HCT116 (cell line): Measurements from ENCODE around the gene ITPR1. TPM values are rescaled to one million over a fixed set of nuclear protein-coding genes. Genes with fewer than 3 reads are reported as not detected.

Experiments used
- ATAC-seq: fragments of 200-7000 bp; cut with Tn5 transposase; 2 replicates; pipeline ENCODE4 v1.9.1; 2020; ENCODE audit warnings: mild to moderate bottlenecking, moderate library complexity
- BruUV-seq: library from RNA; stranded (reverse); fragments of 400-500 nt; replicated peaks from 2 replicates; lab custom pipeline; 2021; lab: Mats Ljungman, UMichigan
- CTCF ChIA-PET: fragments of 300-600 bp; sonication (Branson Sonifier 250); formaldehyde crosslinking; loops from one replicate; lab custom pipeline; 2021; ENCODE audit warnings: antibody characterized with exemption; lab: Charles Lee
- POLR2A ChIA-PET: fragments of 300-600, 350-600 bp; sonication (Branson Sonifier 250); formaldehyde crosslinking; loops from one replicate; lab custom pipeline; 2021; ENCODE audit warnings: antibody characterized with exemption; lab: Charles Lee
- RAD21 ChIA-PET, 2 experiments: fragments of 300-600 bp; sonication (Branson Sonifier 250); formaldehyde crosslinking; loops; one replicate each; lab custom pipeline; 2023; ENCODE audit warnings: low total read pairs in 2 of 2; ENCODE audit not compliant: uncharacterized antibody in 2 of 2, unreplicated experiment in 2 of 2, low non-redundant PET in 1 of 2; lab: Charles Lee
- DNase-seq: peaks from one replicate; pipeline ENCODE4 v3.0.0-alpha.2; 2010; ENCODE audit warnings: low read depth, low spot score
- H2AFZ ChIP-seq: fragments of 200-600 bp; shearing (Covaris generic), sonication (generic); 2 replicates; pipeline ENCODE4 v1.6.1; 2017; ENCODE audit warnings: low read depth, mixed run types, mixed read lengths, antibody characterized with exemption, low read length; ENCODE audit not compliant: poor library complexity, severe bottlenecking
- H3K27ac ChIP-seq: 2 replicates; pipeline ENCODE4 v1.5.1; 2012; ENCODE audit warnings: low read depth, low read length
- H3K27me3 ChIP-seq: fragments of 200-600 bp; sonication (generic); 2 replicates; pipeline ENCODE4 v1.6.1; 2016; ENCODE audit warnings: mixed run types, low read length, mixed read lengths; ENCODE audit not compliant: insufficient read depth
- H3K36me3 ChIP-seq, 2 experiments: fragments of 200-500 bp in 1 of 2; fragments of 200-600 bp in 1 of 2; sonication (Bioruptor generic) in 1 of 2; sonication (generic) in 1 of 2; 2 replicates each; pipeline versions ENCODE4 v1.5.1 to v1.6.1; 2014 to 2016; ENCODE audit warnings: low read length in 2 of 2, inconsistent platforms in 1 of 2, mixed read lengths in 1 of 2, mixed run types in 1 of 2; ENCODE audit not compliant: insufficient read depth in 2 of 2, control insufficient read depth in 1 of 2
- H3K4me1 ChIP-seq, 2 experiments: fragments of 200-600 bp in 1 of 2; sonication (generic) in 1 of 2; 2 replicates each; pipeline versions ENCODE4 v1.5.1 to v1.6.1; 2012 to 2017; ENCODE audit warnings: low read length in 2 of 2, inconsistent platforms in 1 of 2, mild to moderate bottlenecking in 1 of 2, mixed read lengths in 1 of 2, mixed run types in 1 of 2, moderate library complexity in 1 of 2; ENCODE audit not compliant: insufficient read depth in 2 of 2, control insufficient read depth in 1 of 2
- H3K4me2 ChIP-seq: fragments of 200-600 bp; sonication (generic); 2 replicates; pipeline ENCODE4 v1.6.1; 2017; ENCODE audit warnings: mixed run types, low read length, mixed read lengths
- H3K4me3 ChIP-seq, 2 experiments: fragments of 200-600 bp in 1 of 2; sonication (generic) in 1 of 2; replicated peaks in 1 of 2; 2 replicates each; pipeline ENCODE4 v1.5.1; 2011 to 2016; ENCODE audit warnings: low read length in 2 of 2, control low read depth in 1 of 2, low read depth in 1 of 2, mild to moderate bottlenecking in 1 of 2, mixed read lengths in 1 of 2, mixed run types in 1 of 2
- H3K79me2 ChIP-seq: fragments of 200-600 bp; sonication (generic); 2 replicates; pipeline ENCODE4 v1.6.1; 2017; ENCODE audit warnings: mild to moderate bottlenecking, mixed run types, low read length, moderate library complexity, mixed read lengths; ENCODE audit not compliant: insufficient read depth
- H3K9ac ChIP-seq: fragments of 200-600 bp; sonication (generic); 2 replicates; pipeline ENCODE4 v1.6.1; 2016; ENCODE audit warnings: low read length, mixed read lengths
- H3K9me2 ChIP-seq: fragments of 200-600 bp; sonication (generic), shearing (Covaris generic); 2 replicates; pipeline ENCODE4 v1.6.1; 2017; ENCODE audit warnings: mixed run types, mild to moderate bottlenecking, moderate library complexity; ENCODE audit not compliant: insufficient read depth
- H3K9me3 ChIP-seq, 2 experiments: fragments of 200-500 bp in 1 of 2; fragments of 200-600 bp in 1 of 2; sonication (Bioruptor generic) in 1 of 2; sonication (generic) in 1 of 2; 2 replicates each; pipeline ENCODE4 v1.6.1; 2014 to 2017; ENCODE audit warnings: low read length in 2 of 2, mixed read lengths in 2 of 2, inconsistent platforms in 1 of 2, low read depth in 1 of 2, mild to moderate bottlenecking in 1 of 2, mixed run types in 1 of 2, moderate library complexity in 1 of 2; ENCODE audit not compliant: control insufficient read depth in 1 of 2, insufficient read depth in 1 of 2
- H4K20me1 ChIP-seq: fragments of 200-600 bp; sonication (generic), shearing (Covaris generic); 2 replicates; pipeline ENCODE4 v1.6.1; 2017; ENCODE audit warnings: mixed run types, mild to moderate bottlenecking, moderate library complexity; ENCODE audit not compliant: insufficient read depth
- CBX3 ChIP-seq: IDR thresholded peaks from 2 replicates; pipeline ENCODE4 v1.6.1; 2012; ENCODE audit warnings: low read depth
- CEBPB ChIP-seq: IDR thresholded peaks from 2 replicates; pipeline ENCODE4 v1.6.1; 2012; ENCODE audit warnings: low read depth
- EGR1 ChIP-seq: IDR thresholded peaks from 2 replicates; pipeline ENCODE4 v1.6.1; 2012; ENCODE audit warnings: low read depth
- ELF1 ChIP-seq: IDR thresholded peaks from 2 replicates; pipeline ENCODE4 v1.6.1; 2012; ENCODE audit warnings: low read depth, borderline replicate concordance
- FOSL1 ChIP-seq: IDR thresholded peaks from 2 replicates; pipeline ENCODE4 v1.6.1; 2012; ENCODE audit warnings: low read depth
- JUND ChIP-seq: IDR thresholded peaks from 2 replicates; pipeline ENCODE4 v1.6.1; 2012
- MAX ChIP-seq: IDR thresholded peaks from 2 replicates; pipeline ENCODE4 v1.6.1; 2012
- POLR2A ChIP-seq: IDR thresholded peaks from 2 replicates; pipeline ENCODE4 v1.7.0; 2011; ENCODE audit warnings: borderline replicate concordance; ENCODE audit not compliant: insufficient read depth, insufficient read length; ENCODE audit errors: extremely low read depth
- POLR2AphosphoS5 ChIP-seq: IDR thresholded peaks from 2 replicates; pipeline ENCODE4 v1.6.1; 2011; ENCODE audit warnings: mild to moderate bottlenecking, low read depth, low read length, moderate library complexity
- REST ChIP-seq: IDR thresholded peaks from 2 replicates; pipeline ENCODE4 v1.6.1; 2012; ENCODE audit warnings: low read depth
- SIN3A ChIP-seq: IDR thresholded peaks from 2 replicates; pipeline ENCODE4 v1.6.1; 2012; ENCODE audit warnings: low read depth
- SP1 ChIP-seq: IDR thresholded peaks from 2 replicates; pipeline ENCODE4 v1.6.1; 2012; ENCODE audit warnings: low read depth
- TCF7L2 ChIP-seq: IDR thresholded peaks from 2 replicates; pipeline ENCODE4 v1.7.0; 2011; ENCODE audit warnings: borderline replicate concordance, inconsistent platforms; ENCODE audit not compliant: insufficient read depth, insufficient read length; ENCODE audit errors: extremely low read depth
- ZFX ChIP-seq: fragments of 450-650 bp; IDR thresholded peaks from 2 replicates; pipeline ENCODE4 v1.6.1; 2017
- ZNF274 ChIP-seq: fragments of 200-500 bp; sonication (Bioruptor generic); IDR thresholded peaks from 2 replicates; pipeline ENCODE4 v1.6.1; 2014; ENCODE audit warnings: mild to moderate bottlenecking, low read depth, low read length, inconsistent platforms
- intact Hi-C: fragments of 100-400 bp; cut with micrococcal nuclease; formaldehyde crosslinking; loops from 2 replicates; pipeline ENCODE4 v1.10.0; 2022
- total RNA-seq: library from RNA; stranded (reverse); gene quantifications from one replicate; pipeline ENCODE4 v1.2.1, GENCODE V29; 2021; ENCODE audit not compliant: unreplicated experiment
- TF ChIP-seq, protein P1 (sequence below): IDR thresholded peaks from 2 replicates; pipeline ENCODE4 v1.6.1; 2011; ENCODE audit warnings: mild to moderate bottlenecking, low read length, moderate library complexity; ENCODE audit not compliant: insufficient replicate concordance; ENCODE audit errors: extremely low read depth

The ITPR1 gene
- total RNA-seq, 1 experiment from 2014 or later = 9.2 TPM

DNA sequence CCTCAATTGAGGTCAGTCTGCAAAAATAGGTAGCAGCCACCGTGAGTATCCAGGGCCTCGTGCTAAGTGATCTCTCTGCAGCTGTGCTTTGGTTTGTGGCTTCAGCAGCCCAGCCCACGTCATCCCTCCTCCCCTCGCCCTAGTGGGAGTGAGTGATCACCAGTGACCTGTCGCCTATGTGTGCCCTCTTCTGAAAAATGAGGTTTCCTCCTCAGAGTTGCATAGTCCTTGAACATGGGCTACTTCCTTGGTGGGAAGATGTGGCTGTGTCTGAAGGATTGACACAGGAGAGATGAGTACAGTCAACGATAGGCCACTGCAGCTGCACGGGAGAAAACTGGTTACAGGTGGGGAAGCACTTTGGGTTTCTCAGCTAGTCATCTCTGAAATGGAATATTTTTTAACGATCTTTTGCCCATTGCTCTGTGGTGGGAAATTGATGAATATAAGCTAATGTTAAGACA lies 341.3 kb downstream of the ITPR1 start:
- H3K36me3 ChIP-seq = no peaks in the 10 kb centered on the region
- TF ChIP-seq JUND (no peak), ZNF274 (no peak)
- no peak overlapping the region for H3K4me3 ChIP-seq
- DNase-seq (no peak), ATAC-seq (no peak)
- H3K27ac ChIP-seq = no peak overlapping the region
- H4K20me1 ChIP-seq = no peaks in the 10 kb centered on the region
- ChIA-PET POLR2A (no interaction called here), CTCF (no interaction called here), RAD21 (no interaction called here)
- no peaks in the 10 kb centered on the region for H3K27me3 ChIP-seq
- no TSS peak for BruUV-seq
- H2AFZ ChIP-seq = no peak overlapping the region
- peaks cover 0 to 14% of the 10 kb centered on the region in 2 experiments; a peak in 1 of 4 replicates for H3K4me1 ChIP-seq
- intact Hi-C loops = loop anchor here (10.0 kb wide), 1 partner anchor 190 kb away; no protein-coding TSS in a partner anchor
- H3K79me2 ChIP-seq = no peaks in the 10 kb centered on the region
- no peaks in the 10 kb centered on the region for H3K9me2 ChIP-seq
- H3K4me2 ChIP-seq = no peak overlapping the region
- H3K9ac ChIP-seq = no peak overlapping the region
- H3K9me3 ChIP-seq = no peaks in the 10 kb centered on the region

GRCh38 chr3:4835616-4836043 lies 342.5 kb downstream of the ITPR1 start:
- BruUV-seq = no TSS peak
- POLR2A ChIA-PET = no interaction called here
- CTCF ChIA-PET = no interaction called here
- TF ChIP-seq ZFX (no peak), TCF7L2 (no peak), CBX3 (no peak), FOSL1 (no peak), ELF1 (no peak), CEBPB (no peak), JUND (no peak), SP1 (no peak), ZNF274 (no peak), POLR2AphosphoS5 (no peak), MAX (no peak), SIN3A (no peak), POLR2A (no peak), EGR1 (no peak), REST (no peak)
- TF ChIP-seq, protein P1, sequence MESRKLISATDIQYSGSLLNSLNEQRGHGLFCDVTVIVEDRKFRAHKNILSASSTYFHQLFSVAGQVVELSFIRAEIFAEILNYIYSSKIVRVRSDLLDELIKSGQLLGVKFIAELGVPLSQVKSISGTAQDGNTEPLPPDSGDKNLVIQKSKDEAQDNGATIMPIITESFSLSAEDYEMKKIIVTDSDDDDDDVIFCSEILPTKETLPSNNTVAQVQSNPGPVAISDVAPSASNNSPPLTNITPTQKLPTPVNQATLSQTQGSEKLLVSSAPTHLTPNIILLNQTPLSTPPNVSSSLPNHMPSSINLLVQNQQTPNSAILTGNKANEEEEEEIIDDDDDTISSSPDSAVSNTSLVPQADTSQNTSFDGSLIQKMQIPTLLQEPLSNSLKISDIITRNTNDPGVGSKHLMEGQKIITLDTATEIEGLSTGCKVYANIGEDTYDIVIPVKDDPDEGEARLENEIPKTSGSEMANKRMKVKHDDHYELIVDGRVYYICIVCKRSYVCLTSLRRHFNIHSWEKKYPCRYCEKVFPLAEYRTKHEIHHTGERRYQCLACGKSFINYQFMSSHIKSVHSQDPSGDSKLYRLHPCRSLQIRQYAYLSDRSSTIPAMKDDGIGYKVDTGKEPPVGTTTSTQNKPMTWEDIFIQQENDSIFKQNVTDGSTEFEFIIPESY = no peak

More at GRCh38 chr3:4835616-4836043, 342.5 kb downstream of the ITPR1 start:
- no peak overlapping the region for H3K27ac ChIP-seq
- ATAC-seq = no peak
- H3K9me3 ChIP-seq = no peaks in the 10 kb centered on the region
- H3K4me2 ChIP-seq = no peak overlapping the region
- no peak overlapping the region for H3K9ac ChIP-seq
- no peaks in the 10 kb centered on the region for H3K79me2 ChIP-seq
- no peaks in the 10 kb centered on the region for H4K20me1 ChIP-seq
- no peak for DNase-seq
- H2AFZ ChIP-seq = no peak overlapping the region
- no peak overlapping the region for H3K4me3 ChIP-seq
- intact Hi-C loops = loop anchor here (10.0 kb wide), 1 partner anchor 189 kb away; no protein-coding TSS in a partner anchor
- no peaks in the 10 kb centered on the region for H3K36me3 ChIP-seq
- H3K9me2 ChIP-seq = no peaks in the 10 kb centered on the region
- RAD21 ChIA-PET = no interaction called here
- H3K27me3 ChIP-seq = 0 out of 2 replicates have a peak, but pooled peaks cover 2% of the 10 kb centered on the region
- H3K4me1 ChIP-seq = peaks cover 0 to 10% of the 10 kb centered on the region in 2 experiments; a peak in 1 of 4 replicates
